ENCODE data around the gene RAPGEF1. TPM values are rescaled to one million over a fixed set of nuclear protein-coding genes. Genes with fewer than 3 reads are reported as not detected.

Gene RAPGEF1
- total RNA-seq, 1 experiment from 2014 or later, result 55.6 TPM

DNA sequence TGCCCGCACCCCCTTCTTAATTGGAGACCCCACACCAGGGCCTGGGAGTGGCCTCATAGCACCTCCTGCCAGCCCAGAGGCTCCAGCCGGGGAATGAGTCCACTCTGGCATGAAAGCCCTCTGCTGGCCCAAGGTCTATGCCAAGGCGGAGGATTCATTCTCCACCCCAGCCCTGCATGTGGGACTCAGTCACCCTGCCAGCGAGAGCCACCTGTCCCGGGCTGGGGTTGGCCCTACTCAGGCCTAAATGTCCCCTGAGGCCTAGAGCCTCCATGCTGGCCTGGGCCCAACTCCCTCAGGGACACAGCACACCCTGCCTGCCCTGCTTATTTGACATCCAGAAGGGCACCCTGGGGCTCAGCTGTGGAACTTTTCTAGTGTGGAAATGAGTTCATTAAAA, 1.0 kb upstream of the RAPGEF1 start:
- Histone ChIP-seq H4K8ac (replicated peaks; ENCODE audit: insufficient read length, low read depth, low read length) (no peak overlapping the region), H2BK15ac (ENCODE audit: low read depth, low read length) (no peak overlapping the region), H3K4me2 (ENCODE audit: insufficient read depth, insufficient read length, low read length) (no peak overlapping the region), H3K79me2 (ENCODE audit: insufficient read depth, low read length) (peaks cover 16% of the 10 kb centered on the region; the same call in 1 of the 2 replicates), H2BK120ac (ENCODE audit: low read depth, low read length, poor library complexity, severe bottlenecking) (no peak overlapping the region), H3K27ac (ENCODE audit: insufficient read length, low read depth, low read length) (no peak overlapping the region), H2BK12ac (ENCODE audit: insufficient read length, low read depth, low read length) (no peak overlapping the region), H2AK5ac (ENCODE audit: insufficient read length, low read length) (no peak overlapping the region), H3K9ac (ENCODE audit: extremely low read depth, insufficient read length, low read length) (no peak overlapping the region), H3K18ac (ENCODE audit: insufficient read length, low read depth, low read length) (no peak overlapping the region), H3K79me1 (ENCODE audit: insufficient read depth, low read depth, low read length, poor library complexity, severe bottlenecking) (peaks cover 3% of the 10 kb centered on the region), H2BK20ac (ENCODE audit: low read depth, low read length, poor library complexity, severe bottlenecking) (no peak overlapping the region), H3K14ac (ENCODE audit: insufficient read depth, low read length) (no peak overlapping the region), H4K20me1 (ENCODE audit: control insufficient read depth, insufficient read depth, insufficient read length) (no peaks in the 10 kb centered on the region), H3K4me1 (ENCODE audit: insufficient read depth, low read length) (no peaks in the 10 kb centered on the region), H3K23ac (ENCODE audit: insufficient read length, low read depth, low read length) (no peak overlapping the region), H2BK5ac (ENCODE audit: insufficient read length, low read length) (no peak overlapping the region), H3K27me3 (ENCODE audit: insufficient read depth, low read length) (no peaks in the 10 kb centered on the region), H4K91ac (ENCODE audit: insufficient read length, low read depth, low read length) (no peak overlapping the region), H2AFZ (ENCODE audit: low read length) (no peak overlapping the region), H4K5ac (ENCODE audit: insufficient read length, low read depth, low read length) (no peak overlapping the region), H3K23me2 (ENCODE audit: insufficient read length, low read depth, low read length, poor library complexity, severe bottlenecking) (peaks cover 4% of the 10 kb centered on the region), H3K4ac (ENCODE audit: low read depth, low read length) (no peak overlapping the region), H3K56ac (ENCODE audit: insufficient read length, low read depth, low read length) (no peak overlapping the region), H3T11ph (ENCODE audit: low read length) (no peak overlapping the region), H3K9me3 (ENCODE audit: control insufficient read depth, low read depth, low read length) (no peaks in the 10 kb centered on the region)
- H3K27ac Mint-ChIP-seq, result no peak overlapping the region
- DNase-seq, result no peak
- no peaks in the 10 kb centered on the region; the same call in 1 of the 2 replicates for H3K27me3 Mint-ChIP-seq (ENCODE audit: low read depth)
- H3K4me1 Mint-ChIP-seq, result peaks cover 21% of the 10 kb centered on the region in 2 experiments
- peaks cover 9 to 10% of the 10 kb centered on the region in 2 experiments for H3K9me3 Mint-ChIP-seq
- peak overlapping the region; percentile 55 to 78; a peak in 4 of 5 replicates for H3K4me3 Mint-ChIP-seq
- no CpG with 5 or more reads among the region's 5 CpGs for WGBS (ENCODE audit: extremely low coverage, insufficient read length, low lambda C conversion rate)
- peaks cover 0 to 8% (median 4%) of the 10 kb centered on the region in 3 experiments; a peak in 4 of 7 replicates for H3K36me3 Mint-ChIP-seq (ENCODE audit: insufficient read depth in 1 of 3, low read depth in 3 of 3)
- no peak for TF ChIP-seq CTCF (conservative IDR thresholded peaks at IDR 0.05)

Measured in H9 (cell line).